Breast epithelium (tissue), 4 donors: ENCODE measurements around the gene LYPD5. TPM values are rescaled to one million over a fixed set of nuclear protein-coding genes. Genes with fewer than 3 reads are reported as not detected.

Source experiments
- DNase-seq, 2 donors: peaks; one replicate each; pipeline ENCODE4 v3.0.0-alpha.2; 2019; ENCODE audit warnings: low spot score in 2 of 2
- H3K27ac ChIP-seq, 2 donors: fragments of 200-600 bp; sonication (generic) in 1 of 2; one replicate each; pipeline ENCODE4 v1.5.1; 2016 to 2019; ENCODE audit warnings: mild to moderate bottlenecking in 1 of 2
- H3K27me3 ChIP-seq, 2 donors: fragments of 200-600 bp; sonication (generic) in 1 of 2; one replicate each; pipeline versions ENCODE4 v1.5.1 to v1.6.0; 2017 to 2019; ENCODE audit warnings: control low read depth in 1 of 2, mild to moderate bottlenecking in 1 of 2
- H3K36me3 ChIP-seq: fragments of 200-600 bp; one replicate; pipeline ENCODE4 v1.5.1; 2019
- H3K4me1 ChIP-seq, 2 donors: fragments of 200-600 bp; sonication (generic); one replicate each; pipeline ENCODE4 v1.5.1; 2016 to 2019; ENCODE audit warnings: control low read depth in 1 of 2
- H3K4me3 ChIP-seq, 3 donors: fragments of 200-600 bp; sonication (generic); 1 replicate in 2 of 3; 2 replicates in 1 of 3; pipeline ENCODE4 v1.5.1; 2016 to 2019; ENCODE audit warnings: mild to moderate bottlenecking in 3 of 3, moderate library complexity in 2 of 3
- H3K9me3 ChIP-seq, 2 donors: fragments of 200-600 bp; sonication (generic) in 1 of 2; one replicate each; pipeline ENCODE4 v1.5.1; 2016 to 2019; ENCODE audit warnings: control low read depth in 1 of 2
- CTCF ChIP-seq, 3 donors: fragments of 450-650 bp; IDR thresholded peaks; one replicate each; pipeline ENCODE4 v1.5.1; 2016 to 2017; ENCODE audit warnings: antibody characterized with exemption in 3 of 3, mild to moderate bottlenecking in 3 of 3, moderate library complexity in 3 of 3
- POLR2A ChIP-seq: fragments of 450-650 bp; IDR thresholded peaks from one replicate; pipeline ENCODE4 v1.6.1; 2016; ENCODE audit warnings: antibody characterized with exemption, mild to moderate bottlenecking, moderate library complexity
- POLR2AphosphoS5 ChIP-seq, 3 donors: sonication (generic); formaldehyde crosslinking; IDR thresholded peaks; one replicate each; pipeline ENCODE4 v1.6.1; 2017; ENCODE audit warnings: antibody characterized with exemption in 3 of 3
- intact Hi-C: fragments of 100-400 bp; cut with DNase I; formaldehyde crosslinking; loops from one replicate; pipeline ENCODE4 v1.15.1; 2023; ENCODE audit warnings: low total_unique reads
- total RNA-seq, 3 donors: library from RNA; depleted of rRNA; stranded (reverse); fragments of >200 nt; gene quantifications; one replicate each; pipeline ENCODE4 v1.1.0, GENCODE V29; 2016

The LYPD5 gene
- total RNA-seq, 3 donors from 2014 or later = 0.48 to 7.2 (median 6.2) TPM

- no peaks in the 10 kb centered on the region for H3K27me3 ChIP-seq
- no peak overlapping the region for H3K27ac ChIP-seq
- H3K36me3 ChIP-seq = no peaks in the 10 kb centered on the region
- no peaks in the 10 kb centered on the region for H3K9me3 ChIP-seq
- no peak for TF ChIP-seq POLR2A
- TF ChIP-seq CTCF (IDR thresholded peaks at IDR 0.05) = no peak
- TF ChIP-seq POLR2AphosphoS5 (IDR thresholded peaks at IDR 0.05) = no peak
- no peak overlapping the region for H3K4me3 ChIP-seq
- no peaks in the 10 kb centered on the region for H3K4me1 ChIP-seq
- DNase-seq = no peak
- intact Hi-C loops = no loop called here
Measured at GRCh38 chr19:43790587-43790986, 11.7 kb downstream of the LYPD5 start.

GRCh38 chr19:43789029-43789428 lies 13.2 kb downstream of the LYPD5 start:
- H3K27me3 ChIP-seq = no peaks in the 10 kb centered on the region
- no peak for TF ChIP-seq POLR2A
- TF ChIP-seq CTCF (IDR thresholded peaks at IDR 0.05) = no peak
- TF ChIP-seq POLR2AphosphoS5 (IDR thresholded peaks at IDR 0.05) = no peak
- peaks cover 3 to 5% of the 10 kb centered on the region in 2 donors for H3K4me1 ChIP-seq
- no peak for DNase-seq
- no peaks in the 10 kb centered on the region for H3K9me3 ChIP-seq
- intact Hi-C loops = no loop called here
- no peak overlapping the region for H3K27ac ChIP-seq
- H3K4me3 ChIP-seq = no peak overlapping the region
- no peaks in the 10 kb centered on the region for H3K36me3 ChIP-seq

- no peaks in the 10 kb centered on the region for H3K36me3 ChIP-seq
- intact Hi-C loops = no loop called here
- H3K4me3 ChIP-seq = no peak overlapping the region
- peak overlapping the region; percentile 35 to 37 for H3K27ac ChIP-seq
- peaks cover 5 to 9% of the 10 kb centered on the region in 2 donors for H3K4me1 ChIP-seq
- TF ChIP-seq CTCF (IDR thresholded peaks at IDR 0.05) (no peak), POLR2A (no peak), POLR2AphosphoS5 (IDR thresholded peaks at IDR 0.05) (no peak)
- DNase-seq = no peak
- no peaks in the 10 kb centered on the region for H3K9me3 ChIP-seq
- no peaks in the 10 kb centered on the region for H3K27me3 ChIP-seq
Measured at GRCh38 chr19:43786665-43787064, 15.6 kb downstream of the LYPD5 start.

GRCh38 chr19:43784981-43785808 lies 17.1 kb downstream of the LYPD5 start:
- no peaks in the 10 kb centered on the region for H3K9me3 ChIP-seq
- peaks cover 5 to 13% of the 10 kb centered on the region in 2 donors for H3K4me1 ChIP-seq
- intact Hi-C loops = no loop called here
- TF ChIP-seq POLR2A (no peak), POLR2AphosphoS5 (IDR thresholded peaks at IDR 0.05) (peak in 2 of 3 donors; percentile 22 to 34), CTCF (IDR thresholded peaks at IDR 0.05) (peak; percentile 90 to 98 (median 94))
- no peaks in the 10 kb centered on the region for H3K27me3 ChIP-seq
- H3K27ac ChIP-seq = peak overlapping the region; percentile 85 to 90
- no peaks in the 10 kb centered on the region for H3K36me3 ChIP-seq
- H3K4me3 ChIP-seq = peak overlapping the region in 1 of 3 donors; percentile 39
- DNase-seq = peak in 1 of 2 donors; percentile 65

GRCh38 chr19:43784241-43784980 lies 17.8 kb downstream of the LYPD5 start:
- H3K4me1 ChIP-seq = peaks cover 5 to 13% of the 10 kb centered on the region in 2 donors
- peak in 1 of 2 donors; percentile 67 for DNase-seq
- peak overlapping the region in 1 of 3 donors; percentile 39 for H3K4me3 ChIP-seq
- H3K36me3 ChIP-seq = no peaks in the 10 kb centered on the region
- peak in 1 of 3 donors; percentile 41 for TF ChIP-seq POLR2AphosphoS5 (IDR thresholded peaks at IDR 0.05)
- no peak for TF ChIP-seq POLR2A
- no peaks in the 10 kb centered on the region for H3K27me3 ChIP-seq
- intact Hi-C loops = no loop called here
- H3K9me3 ChIP-seq = no peaks in the 10 kb centered on the region
- peak overlapping the region; percentile 85 to 90 for H3K27ac ChIP-seq
